GM12801 (cell line): ENCODE results near the gene AMN.

Source experiments
- CTCF ChIP-seq: IDR thresholded peaks from one replicate; pipeline ENCODE4 v1.5.1; 2011; ENCODE audit warnings: control low read depth; ENCODE audit not compliant: insufficient read length; ENCODE audit errors: extremely low read depth

AMN gene

GRCh38 chr14:102911991-102912761 lies 10.3 kb upstream of the AMN start:
- no peak for TF ChIP-seq CTCF

- TF ChIP-seq CTCF, result no peak
These were observed 8.9 kb upstream of the AMN start for GRCh38 chr14:102913341-102914211.

- no peak for TF ChIP-seq CTCF
These were observed 7.8 kb upstream of the AMN start for GRCh38 chr14:102914474-102915291.

- no peak for TF ChIP-seq CTCF
These were observed 7.0 kb upstream of the AMN start for GRCh38 chr14:102915292-102916110.

- no peak for TF ChIP-seq CTCF
These were observed 6.0 kb upstream of the AMN start for GRCh38 chr14:102916347-102917055.

- no peak for TF ChIP-seq CTCF
These were observed 5.4 kb upstream of the AMN start for GRCh38 chr14:102917056-102917385.
